ENCODE data around the gene VDR. TPM values are rescaled to one million over a fixed set of nuclear protein-coding genes. Genes with fewer than 3 reads are reported as not detected.

Gene VDR
- total and polyA plus RNA-seq, 10 donors = 0.70 to 10.5 (median 5.7) TPM

DNA sequence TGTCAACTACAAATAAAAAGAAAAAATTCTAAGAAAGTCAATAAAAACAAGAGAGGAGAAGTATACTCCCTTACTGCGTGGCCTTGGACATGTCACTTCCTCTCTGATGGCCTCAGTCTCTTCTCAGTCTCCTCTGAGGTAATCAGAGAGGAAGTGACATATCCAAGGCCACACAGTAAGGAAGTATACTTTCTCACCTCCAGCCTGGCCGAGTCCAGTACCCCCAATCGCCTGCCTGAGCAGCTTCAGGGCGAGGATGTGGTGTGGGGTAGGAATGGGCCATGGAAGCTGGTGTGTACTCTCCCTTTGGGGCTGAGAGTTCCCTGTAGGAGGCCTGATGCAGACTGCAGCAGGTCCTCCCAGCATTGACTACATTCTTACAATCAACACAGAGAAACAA, 15.8 kb downstream of the VDR start:
- Histone ChIP-seq H3K36me3 (no peaks in the 10 kb centered on the region), H3K27me3 (replicated peaks in 1 of 7) (no peaks in the 10 kb centered on the region), H3K9me3 (no peaks in the 10 kb centered on the region), H3K4me3 (peak overlapping the region in 1 of 8 donors; percentile 44), H3K27ac (peak overlapping the region; percentile 27 to 87 (median 66)), H3K4me1 (peaks cover 8 to 76% (median 38%) of the 10 kb centered on the region in 6 donors)
- WGBS, 5 donors = 37 to 55% (median 49%) methylated on average over 4 of the region's 4 CpGs
- no peak for DNase-seq
- intact Hi-C loops (cut with DNase I; ENCODE audit: low total_unique reads) = no loop called here
- TF ChIP-seq POLR2A (IDR thresholded peaks at IDR 0.05) (no peak), CTCF (IDR thresholded peaks at IDR 0.05 in 8 of 11, conservative IDR thresholded peaks at IDR 0.05 in 3 of 11) (no peak), POLR2AphosphoS5 (IDR thresholded peaks at IDR 0.05) (peak in 2 of 3 donors; percentile 33 to 40)

DNA sequence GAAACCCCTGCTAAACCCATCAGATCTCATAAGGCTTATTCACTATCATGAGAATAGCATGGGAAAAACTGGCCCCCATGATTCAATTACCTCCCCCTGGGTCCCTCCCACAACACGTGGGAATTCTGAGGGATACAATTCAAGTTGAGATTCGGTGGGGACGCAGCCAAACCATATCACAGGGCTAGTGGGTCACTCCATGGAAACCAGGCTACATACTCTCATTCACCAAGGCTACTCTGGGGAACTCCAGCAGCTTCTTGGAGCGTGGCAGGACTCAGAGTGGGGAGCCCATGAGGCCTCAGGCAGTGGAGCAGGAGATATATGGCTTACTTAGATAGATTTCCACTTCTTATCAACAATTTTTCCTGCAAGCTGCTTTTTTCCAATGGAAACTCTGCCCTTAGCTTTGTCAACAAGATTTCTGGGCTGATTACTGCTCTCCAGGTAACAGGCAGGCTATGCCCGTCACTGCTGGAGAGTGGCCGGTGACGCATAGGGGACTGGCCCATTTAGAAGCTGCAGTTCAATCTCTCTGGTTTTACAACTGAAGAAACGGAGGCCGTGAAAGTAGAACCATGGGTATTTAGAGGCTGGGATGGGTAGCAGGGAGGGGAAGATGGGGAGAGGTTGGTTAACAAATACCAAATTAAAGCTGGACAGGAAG, 16.5 kb downstream of the VDR start:
- H3K36me3 ChIP-seq = no peaks in the 10 kb centered on the region
- H3K27ac ChIP-seq = peak overlapping the region in 7 of 8 donors; percentile 39 to 87 (median 66)
- TF ChIP-seq CTCF (IDR thresholded peaks at IDR 0.05 in 8 of 11, conservative IDR thresholded peaks at IDR 0.05 in 3 of 11) (no peak), POLR2A (IDR thresholded peaks at IDR 0.05) (no peak), POLR2AphosphoS5 (IDR thresholded peaks at IDR 0.05) (no peak)
- intact Hi-C loops (cut with DNase I; ENCODE audit: low total_unique reads) = no loop called here
- peak overlapping the region in 1 of 8 donors; percentile 44 for H3K4me3 ChIP-seq
- H3K9me3 ChIP-seq = no peaks in the 10 kb centered on the region
- peaks cover 6 to 76% (median 39%) of the 10 kb centered on the region in 6 donors for H3K4me1 ChIP-seq
- DNase-seq = no peak
- H3K27me3 ChIP-seq (replicated peaks in 1 of 7) = no peaks in the 10 kb centered on the region
- WGBS, 5 donors = 81 to 95% (median 90%) methylated on average over 9 of the region's 9 CpGs

DNA sequence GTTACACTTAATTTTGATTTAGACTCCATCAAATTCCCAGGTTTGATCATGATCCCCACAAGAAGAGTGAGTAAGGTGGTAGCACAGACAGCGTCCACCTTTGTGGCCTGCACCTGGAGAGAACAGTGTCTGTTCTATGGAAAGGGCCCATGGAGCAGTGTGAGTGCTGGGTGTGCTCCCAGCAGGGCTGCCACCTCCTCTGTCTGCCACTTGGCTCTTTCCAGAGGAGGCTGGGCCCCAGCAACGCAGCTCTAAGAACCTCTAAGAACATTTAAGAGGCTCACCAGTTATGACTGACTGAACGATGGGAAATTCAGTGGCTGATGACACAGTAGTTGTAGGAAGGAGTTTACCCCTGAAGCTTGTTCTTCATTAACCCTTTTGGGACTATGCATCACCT, 17.3 kb downstream of the VDR start:
- TF ChIP-seq POLR2A (IDR thresholded peaks at IDR 0.05) = no peak
- TF ChIP-seq CTCF (IDR thresholded peaks at IDR 0.05 in 8 of 11, conservative IDR thresholded peaks at IDR 0.05 in 3 of 11) = no peak
- TF ChIP-seq POLR2AphosphoS5 (IDR thresholded peaks at IDR 0.05) = no peak
- peaks cover 13 to 77% (median 45%) of the 10 kb centered on the region in 6 donors for H3K4me1 ChIP-seq
- H3K36me3 ChIP-seq = no peaks in the 10 kb centered on the region
- DNase-seq = no peak
- no peak overlapping the region for H3K4me3 ChIP-seq
- intact Hi-C loops (cut with DNase I; ENCODE audit: low total_unique reads) = no loop called here
- H3K9me3 ChIP-seq = no peaks in the 10 kb centered on the region
- no peak overlapping the region for H3K27ac ChIP-seq
- WGBS, 5 donors = 68 to 85% (median 78%) methylated on average over 3 of the region's 3 CpGs
- H3K27me3 ChIP-seq (replicated peaks in 1 of 7) = peaks cover 0 to 7% (median 0%) of the 10 kb centered on the region in 7 donors

GRCh38 chr12:47886510-47887240, 18.1 kb downstream of the VDR start:
- no peak for DNase-seq
- no peak overlapping the region for H3K4me3 ChIP-seq

More at GRCh38 chr12:47886510-47887240, 18.1 kb downstream of the VDR start:
- intact Hi-C loops (cut with DNase I; ENCODE audit: low total_unique reads) = no loop called here
- Histone ChIP-seq H3K36me3 (no peaks in the 10 kb centered on the region), H3K9me3 (no peaks in the 10 kb centered on the region), H3K27ac (no peak overlapping the region), H3K4me1 (peaks cover 13 to 77% (median 50%) of the 10 kb centered on the region in 6 donors), H3K27me3 (replicated peaks in 1 of 7) (peaks cover 0 to 13% (median 0%) of the 10 kb centered on the region in 7 donors)
- WGBS, 5 donors = 79 to 94% (median 87%) methylated on average over 13 of the region's 13 CpGs
- TF ChIP-seq CTCF (IDR thresholded peaks at IDR 0.05 in 8 of 11, conservative IDR thresholded peaks at IDR 0.05 in 3 of 11) (no peak), POLR2A (IDR thresholded peaks at IDR 0.05) (no peak), POLR2AphosphoS5 (IDR thresholded peaks at IDR 0.05) (no peak)

Data from spleen (tissue), 11 donors.